T-helper 2 cell treated with Interferon-gamma antibody and Interleukin-4, amounts not matched to agents 100 ng/mL and 5 ng/mL, for 36 hours (primary cell): ENCODE results near the gene COL28A1. TPM values are rescaled to one million over a fixed set of nuclear protein-coding genes. Genes with fewer than 3 reads are reported as not detected.
"Not testable (repeated sequence)": the region's sequence is repeated elsewhere in the genome, so short reads cannot be mapped to it uniquely, and the experiment has no call there.

Experiments used
- intact Hi-C: fragments of 100-400 bp; cut with micrococcal nuclease; formaldehyde crosslinking; loops from one replicate; pipeline ENCODE4 v1.15.1; 2023
- total RNA-seq: library from RNA; stranded (reverse); gene quantifications from 2 replicates; pipeline ENCODE4 v1.2.3, GENCODE V29; 2022

Gene COL28A1
- total RNA-seq, 1 donor from 2014 or later: not detected

GRCh38 chr7:7562736-7563135 is 27.1 kb upstream of the COL28A1 start:
- intact Hi-C loops: no loop called here

DNA sequence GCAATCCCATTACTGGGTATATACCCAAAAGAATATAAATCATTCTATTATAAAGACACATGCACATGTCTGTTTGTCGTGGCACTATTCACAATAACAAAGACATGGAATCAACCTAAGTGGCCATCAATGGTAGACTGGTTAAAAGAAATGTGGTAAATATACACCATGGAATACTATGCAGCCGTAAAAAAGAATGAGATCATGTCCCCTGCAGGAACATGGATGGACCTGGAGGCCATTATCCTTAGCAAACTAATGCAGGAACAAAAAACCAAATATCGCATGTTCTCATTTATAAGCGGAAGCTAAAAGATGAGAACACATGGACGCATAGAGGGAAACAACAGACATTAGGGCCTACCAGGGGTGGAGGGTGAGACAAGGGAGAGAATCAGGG is 25.9 kb upstream of the COL28A1 start:
- intact Hi-C loops: not testable (repeated sequence)

- intact Hi-C loops: no loop called here
Measured at GRCh38 chr7:7557252-7557651, 21.6 kb upstream of the COL28A1 start.

- intact Hi-C loops: loop anchor here (1.0 kb wide), 1 partner anchor 9 kb away; the partner anchor contains the start of gene MIOS
Measured at GRCh38 chr7:7556852-7557251, 21.2 kb upstream of the COL28A1 start.

DNA sequence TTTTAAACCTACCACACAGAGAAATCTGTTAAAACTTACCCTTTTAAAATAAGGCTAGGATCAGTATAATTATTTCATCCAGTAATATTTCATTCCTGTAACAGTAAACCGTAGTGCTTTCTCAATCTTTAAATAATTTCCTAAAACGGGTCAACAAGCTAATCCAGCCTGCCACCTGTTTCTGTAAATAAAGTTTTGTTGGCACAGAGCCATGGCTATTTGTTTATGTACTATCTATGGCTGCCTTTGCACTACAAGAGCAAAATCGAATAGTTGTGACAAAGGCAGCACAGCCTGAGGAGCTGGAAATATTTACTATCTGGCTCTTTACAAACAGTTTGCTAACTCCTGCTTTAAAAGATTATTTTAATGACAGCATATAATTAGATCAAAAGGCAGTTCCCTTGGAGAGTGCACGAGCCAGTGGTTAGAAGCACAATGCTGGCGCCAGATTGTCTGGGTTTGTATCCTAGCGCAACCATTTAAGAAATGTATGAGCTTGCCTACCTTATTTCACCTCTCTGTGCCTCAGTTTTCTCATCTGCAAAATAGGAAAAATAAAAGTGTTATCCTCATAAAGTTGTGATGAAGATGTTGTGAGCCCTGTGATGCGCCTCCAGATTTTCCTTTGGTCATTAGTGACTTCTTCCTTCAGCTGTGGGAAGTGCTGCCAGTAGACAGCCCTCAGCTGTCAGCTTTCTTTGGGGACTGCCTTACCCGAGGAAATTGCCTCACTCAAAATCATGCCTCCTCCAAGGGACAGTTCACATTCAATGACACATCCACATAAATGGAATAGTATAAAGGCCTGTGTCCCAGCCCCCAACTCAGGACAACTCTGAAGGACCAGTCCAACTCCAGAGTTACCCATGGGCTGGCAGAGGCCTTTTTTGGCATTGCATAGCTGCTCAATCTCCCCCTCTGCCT is 19.2 kb upstream of the COL28A1 start:
- intact Hi-C loops: no loop called here

DNA sequence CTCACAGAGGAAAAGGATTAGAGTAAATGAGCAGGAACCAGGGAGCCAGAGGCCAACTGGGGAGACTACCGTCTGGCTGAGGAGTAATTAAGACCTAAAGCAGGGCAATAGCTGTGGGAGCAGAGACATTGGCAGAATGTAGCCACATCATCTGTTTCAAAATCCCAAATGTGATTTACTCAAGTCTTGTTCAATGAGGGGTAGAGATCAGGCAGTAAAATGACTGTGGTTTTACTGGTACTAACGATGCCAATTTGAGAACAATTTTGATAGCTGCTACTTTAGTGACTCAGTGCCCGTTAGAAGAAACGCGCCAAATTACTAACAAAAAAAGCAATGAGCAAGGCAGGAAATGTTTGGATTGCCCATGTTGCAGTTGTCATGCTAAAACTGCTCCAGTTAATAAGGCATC is 18.4 kb upstream of the COL28A1 start:
- intact Hi-C loops: no loop called here

DNA sequence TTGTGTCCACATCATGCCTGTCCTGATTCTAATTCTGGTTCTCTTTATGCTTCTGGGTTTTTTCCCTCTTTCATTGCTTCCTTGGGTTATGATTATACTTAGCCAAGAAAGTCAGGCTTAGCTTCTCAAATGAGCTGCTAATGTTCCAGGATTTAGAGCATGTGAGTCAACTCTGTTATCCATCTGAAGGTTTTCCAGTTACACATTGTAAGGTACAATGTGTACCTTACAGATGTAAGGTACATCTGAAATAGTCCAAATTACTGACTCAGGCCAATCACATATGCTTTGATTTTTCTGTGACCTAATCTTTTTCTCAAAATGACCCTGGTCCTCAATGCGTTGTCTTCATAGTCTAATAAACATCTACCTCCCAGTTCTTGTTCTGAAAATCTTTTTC is 17.7 kb upstream of the COL28A1 start:
- intact Hi-C loops: no loop called here

GRCh38 chr7:7552199-7552598 is 16.5 kb upstream of the COL28A1 start:
- intact Hi-C loops: no loop called here

DNA sequence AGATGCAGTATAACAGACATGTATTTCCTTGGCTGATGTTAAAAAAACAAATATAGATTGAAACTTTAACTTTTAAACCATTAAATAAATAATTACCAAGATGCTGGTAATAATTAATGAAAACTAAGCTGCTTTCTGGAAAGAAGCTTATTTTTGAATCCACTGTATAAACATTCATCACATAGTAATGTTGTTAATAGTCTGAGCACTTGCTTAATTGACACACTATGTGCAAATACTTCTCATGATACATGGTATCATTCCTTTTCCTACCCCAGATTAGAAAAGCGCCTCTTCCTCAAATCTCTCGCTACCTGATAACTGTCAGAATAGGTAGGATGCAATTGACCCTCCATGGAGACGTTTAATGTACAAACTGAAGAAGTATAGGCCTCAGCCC is 15.0 kb upstream of the COL28A1 start:
- intact Hi-C loops: no loop called here

- intact Hi-C loops: no loop called here
Measured at GRCh38 chr7:7548407-7548806, 12.7 kb upstream of the COL28A1 start.

DNA sequence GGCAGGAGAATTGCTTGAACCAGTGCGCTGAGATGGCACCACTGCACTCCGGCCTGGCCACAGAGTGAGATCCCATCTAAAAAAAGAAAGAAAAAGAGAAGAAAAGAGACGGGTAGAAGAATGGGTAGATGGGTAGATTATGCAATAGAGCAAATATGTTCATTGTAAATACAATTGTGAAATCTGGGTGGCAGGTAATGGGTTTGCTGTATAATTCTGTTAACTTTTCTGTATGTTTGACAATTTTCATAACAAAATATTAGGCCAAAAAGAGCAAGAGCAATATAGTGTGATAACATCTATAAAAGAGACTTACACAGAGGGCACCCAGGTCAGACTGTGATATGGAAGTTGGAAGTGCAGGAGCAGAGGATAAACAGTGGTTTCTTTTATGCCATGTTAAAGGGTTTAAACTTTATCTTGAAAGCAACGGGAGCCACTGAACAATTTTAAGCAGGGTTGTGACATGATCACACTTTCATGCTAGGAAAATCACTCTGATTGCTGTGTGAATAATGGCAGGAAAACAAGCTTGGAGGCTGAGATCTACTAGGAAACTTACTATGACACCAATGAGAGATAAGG is 6.7 kb upstream of the COL28A1 start:
- intact Hi-C loops: no loop called here

- intact Hi-C loops: loop anchor here (2.0 kb wide), 2 partner anchors 357 to 437 kb away; partner anchors contain the start of gene C1GALT1
Measured at GRCh38 chr7:7539711-7540110, 4.0 kb upstream of the COL28A1 start.

- intact Hi-C loops: no loop called here
Measured at GRCh38 chr7:7539152-7539551, 3.5 kb upstream of the COL28A1 start.

- intact Hi-C loops: no loop called here
Measured at GRCh38 chr7:7537711-7538110, 2.0 kb upstream of the COL28A1 start.

GRCh38 chr7:7536396-7537019 is 835 bp upstream of the COL28A1 start:
- intact Hi-C loops: no loop called here

DNA sequence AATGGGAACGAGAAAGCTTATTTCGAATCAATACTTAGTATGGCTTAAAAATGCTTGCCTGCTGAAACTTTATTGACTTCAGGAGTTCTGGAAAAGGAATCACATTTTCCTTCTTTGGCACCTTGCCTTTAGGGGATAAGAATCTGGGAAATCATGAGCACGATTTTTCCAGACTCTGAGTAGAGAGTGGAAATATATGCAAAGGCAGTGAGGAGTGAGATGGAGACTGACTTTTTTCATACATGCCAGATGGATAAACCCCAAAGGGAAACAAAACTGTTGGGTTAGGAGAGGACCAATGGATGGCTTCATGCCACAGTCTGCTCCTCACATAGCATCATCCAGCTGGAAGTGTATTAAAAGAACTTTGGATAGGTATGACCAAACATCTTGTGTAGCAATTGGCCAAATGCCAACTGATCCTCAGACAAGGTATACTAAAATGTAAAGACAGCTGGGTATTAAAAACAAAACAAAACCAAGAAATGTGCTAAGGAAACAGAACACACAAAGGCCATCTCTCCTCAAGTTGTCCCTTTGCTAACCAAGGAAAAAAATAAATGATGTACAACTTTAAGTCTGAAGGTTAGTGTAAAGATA is 1.7 kb downstream of the COL28A1 start:
- intact Hi-C loops: no loop called here

GRCh38 chr7:7529328-7529727 is 6.3 kb downstream of the COL28A1 start:
- intact Hi-C loops: no loop called here

- intact Hi-C loops: no loop called here
Measured at GRCh38 chr7:7527047-7527446, 8.6 kb downstream of the COL28A1 start.

- intact Hi-C loops: no loop called here
Measured at GRCh38 chr7:7526006-7526405, 9.7 kb downstream of the COL28A1 start.

GRCh38 chr7:7524121-7524520 is 11.6 kb downstream of the COL28A1 start:
- intact Hi-C loops: no loop called here

DNA sequence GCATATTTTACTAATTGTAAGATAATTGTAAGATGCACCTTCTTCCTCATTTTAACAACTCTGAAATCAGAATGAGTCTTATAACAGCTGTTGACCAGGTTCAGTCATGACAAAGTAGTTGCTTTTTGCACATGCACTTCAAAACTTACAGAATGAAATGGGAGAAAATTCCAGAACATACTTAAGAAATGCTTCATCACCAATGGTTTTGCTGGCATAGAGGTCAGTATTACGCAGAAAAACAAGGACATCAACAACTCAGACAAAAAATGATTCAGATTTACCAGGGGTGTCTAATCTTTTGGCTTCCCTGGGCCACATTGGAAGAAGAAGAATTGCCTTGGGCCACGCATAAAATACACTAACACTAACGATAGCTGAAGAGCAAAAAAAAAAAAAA is 13.3 kb downstream of the COL28A1 start:
- intact Hi-C loops: no loop called here

- intact Hi-C loops: no loop called here
Measured at GRCh38 chr7:7521259-7521658, 14.4 kb downstream of the COL28A1 start.
